NCI-H510A (cell line): Measurements from ENCODE around the gene PPP2R1A.
"Not testable (repeated sequence)": the region's sequence is repeated elsewhere in the genome, so short reads cannot be mapped to it uniquely, and the experiment has no call there.

ENCODE experiments used
- DNase-seq: peaks from one replicate; lab custom pipeline; 2025; lab: John Stamatoyannopoulos, UW

Gene PPP2R1A

GRCh38 chr19:52200755-52201391 lies 11.0 kb downstream of the PPP2R1A start:
- DNase-seq = not testable (repeated sequence)

- DNase-seq = no peak
Observed at GRCh38 chr19:52206481-52206880, 16.6 kb downstream of the PPP2R1A start.

- DNase-seq = no peak
Observed at GRCh38 chr19:52211203-52211602, 21.4 kb downstream of the PPP2R1A start.

- DNase-seq = no peak
Observed at GRCh38 chr19:52211926-52212571, 22.2 kb downstream of the PPP2R1A start.

- no peak for DNase-seq
Observed at GRCh38 chr19:52212572-52213255, 22.9 kb downstream of the PPP2R1A start.

- DNase-seq = no peak
Observed at GRCh38 chr19:52214241-52214640, 24.4 kb downstream of the PPP2R1A start.

- no peak for DNase-seq
Observed at GRCh38 chr19:52216401-52216800, 26.5 kb downstream of the PPP2R1A start.

GRCh38 chr19:52217576-52217975 lies 27.7 kb downstream of the PPP2R1A start:
- no peak for DNase-seq

GRCh38 chr19:52219611-52220010 lies 29.8 kb downstream of the PPP2R1A start:
- DNase-seq = no peak

- DNase-seq = no peak
Observed at GRCh38 chr19:52221031-52221430, 31.2 kb downstream of the PPP2R1A start.

GRCh38 chr19:52221831-52222375 lies 32.1 kb downstream of the PPP2R1A start:
- DNase-seq = no peak

GRCh38 chr19:52224211-52224610 lies 34.4 kb downstream of the PPP2R1A start:
- DNase-seq = no peak

GRCh38 chr19:52226652-52227051 lies 36.8 kb downstream of the PPP2R1A start:
- DNase-seq = no peak

GRCh38 chr19:52227196-52227940 lies 37.5 kb downstream of the PPP2R1A start:
- DNase-seq = no peak

- DNase-seq = no peak
Observed at GRCh38 chr19:52227980-52228379, 38.1 kb downstream of the PPP2R1A start.

- no peak for DNase-seq
Observed at GRCh38 chr19:52229524-52229923, 39.7 kb downstream of the PPP2R1A start.

- DNase-seq = no peak
Observed at GRCh38 chr19:52230685-52231084, 40.8 kb downstream of the PPP2R1A start.

- no peak for DNase-seq
Observed at GRCh38 chr19:52231154-52231910, 41.5 kb downstream of the PPP2R1A start.

GRCh38 chr19:52234406-52234805 lies 44.6 kb downstream of the PPP2R1A start:
- no peak for DNase-seq

GRCh38 chr19:52237197-52237596 lies 47.3 kb downstream of the PPP2R1A start:
- DNase-seq = no peak

GRCh38 chr19:52237771-52238400 lies 48.0 kb downstream of the PPP2R1A start:
- DNase-seq = no peak
